A673 (cell line): Measurements from ENCODE around the gene HLA-DRB1. TPM values are rescaled to one million over a fixed set of nuclear protein-coding genes. Genes with fewer than 3 reads are reported as not detected.

ENCODE experiments used
- BruUV-seq: library from RNA; stranded (reverse); fragments of 400-500 nt; replicated peaks from 2 replicates; lab custom pipeline; 2021; lab: Mats Ljungman, UMichigan
- CTCF ChIA-PET: fragments of 300-600 bp; sonication (Branson Sonifier 250); formaldehyde crosslinking; loops from one replicate; lab custom pipeline; 2022; ENCODE audit warnings: antibody characterized with exemption; lab: Charles Lee
- POLR2A ChIA-PET: fragments of 300-600 bp; sonication (Branson Sonifier 250); formaldehyde crosslinking; loops from one replicate; lab custom pipeline; 2022; ENCODE audit warnings: antibody characterized with exemption; ENCODE audit not compliant: low non-redundant PET; lab: Charles Lee
- DNase-seq: peaks from one replicate; pipeline ENCODE4 v3.0.0-alpha.2; 2015; ENCODE audit warnings: low spot score
- H3K27ac ChIP-seq: fragments of 200-600 bp; sonication (generic); 2 replicates; pipeline ENCODE4 v1.5.1; 2016; ENCODE audit warnings: mixed run types, low read depth, mild to moderate bottlenecking, mixed read lengths, antibody characterized with exemption, low read length; ENCODE audit not compliant: poor library complexity, severe bottlenecking
- H3K27me3 ChIP-seq: fragments of 200-600 bp; sonication (generic); replicated peaks from 2 replicates; pipeline ENCODE4 v1.6.1; 2017; ENCODE audit warnings: mixed run types, low read depth, mild to moderate bottlenecking, mixed read lengths, antibody characterized with exemption, low read length; ENCODE audit not compliant: insufficient read depth, poor library complexity
- H3K36me3 ChIP-seq: fragments of 200-600 bp; sonication (generic); 2 replicates; pipeline ENCODE4 v1.6.1; 2016; ENCODE audit warnings: mixed run types, mild to moderate bottlenecking, mixed read lengths, antibody characterized with exemption, low read length; ENCODE audit not compliant: insufficient read depth, poor library complexity, severe bottlenecking
- H3K4me1 ChIP-seq: fragments of 200-600 bp; sonication (generic); 2 replicates; pipeline ENCODE4 v1.6.1; 2017; ENCODE audit warnings: mixed run types, mild to moderate bottlenecking, mixed read lengths, antibody characterized with exemption, low read length; ENCODE audit not compliant: insufficient read depth, poor library complexity, severe bottlenecking
- H3K4me3 ChIP-seq: fragments of 200-600 bp; sonication (generic); 2 replicates; pipeline ENCODE4 v1.5.1; 2016; ENCODE audit warnings: low read depth, mixed run types, mild to moderate bottlenecking, mixed read lengths, low read length; ENCODE audit not compliant: poor library complexity, severe bottlenecking
- H3K9me3 ChIP-seq: fragments of 200-600 bp; sonication (generic); 2 replicates; pipeline ENCODE4 v1.6.1; 2016; ENCODE audit warnings: mixed run types, low read depth, mild to moderate bottlenecking, mixed read lengths, antibody characterized with exemption, low read length; ENCODE audit not compliant: poor library complexity, severe bottlenecking
- EZH2 ChIP-seq: fragments of 200-600 bp; sonication (generic); IDR thresholded peaks from 2 replicates; pipeline ENCODE4 v1.6.1; 2017; ENCODE audit warnings: borderline replicate concordance, low read depth, mild to moderate bottlenecking, mixed read lengths, antibody characterized with exemption, low read length; ENCODE audit not compliant: poor library complexity, severe bottlenecking
- intact Hi-C: fragments of 100-400 bp; cut with micrococcal nuclease; formaldehyde crosslinking; loops from one replicate; pipeline ENCODE4 v1.10.0; 2022; ENCODE audit not compliant: unreplicated experiment
- total RNA-seq: library from RNA; stranded (reverse); gene quantifications from 2 replicates; pipeline ENCODE4 v1.2.3, GENCODE V29; 2021
- TF ChIP-seq, protein P1 (sequence below): fragments of 300-800, 200-600 bp; sonication (generic); conservative IDR thresholded peaks from 2 replicates; pipeline ENCODE4 v1.5.1; 2017; ENCODE audit warnings: low read depth, mild to moderate bottlenecking, antibody characterized with exemption, low read length, moderate library complexity, mixed read lengths

The HLA-DRB1 gene
- total RNA-seq, 1 experiment from 2014 or later, result not detected

DNA sequence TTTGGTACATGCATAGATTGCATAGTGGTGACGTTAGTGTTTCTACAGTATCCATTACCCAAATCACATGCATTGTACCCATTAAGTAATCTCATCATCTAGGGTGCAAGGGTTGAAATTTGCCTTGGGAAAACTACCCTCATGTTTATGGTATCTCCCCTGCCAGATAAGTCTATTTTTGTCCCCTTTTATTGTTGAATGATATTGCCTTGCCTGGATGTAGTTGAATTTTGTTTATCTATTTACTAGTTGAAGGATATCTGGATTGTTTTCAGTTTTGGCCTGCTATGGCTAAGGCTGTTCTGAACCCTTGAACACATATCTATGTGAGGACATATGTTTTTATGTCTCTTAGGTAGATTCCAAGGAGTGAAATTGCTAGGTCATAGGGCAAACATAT lies 13.4 kb downstream of the HLA-DRB1 start:
- no TSS peak for BruUV-seq
- H3K9me3 ChIP-seq, result no peaks in the 10 kb centered on the region
- no peaks in the 10 kb centered on the region for H3K36me3 ChIP-seq
- ChIA-PET POLR2A (no interaction called here), CTCF (no interaction called here)
- H3K4me1 ChIP-seq, result no peaks in the 10 kb centered on the region
- H3K27me3 ChIP-seq, result no peaks in the 10 kb centered on the region
- TF ChIP-seq EZH2, result no peak
- TF ChIP-seq, protein P1, sequence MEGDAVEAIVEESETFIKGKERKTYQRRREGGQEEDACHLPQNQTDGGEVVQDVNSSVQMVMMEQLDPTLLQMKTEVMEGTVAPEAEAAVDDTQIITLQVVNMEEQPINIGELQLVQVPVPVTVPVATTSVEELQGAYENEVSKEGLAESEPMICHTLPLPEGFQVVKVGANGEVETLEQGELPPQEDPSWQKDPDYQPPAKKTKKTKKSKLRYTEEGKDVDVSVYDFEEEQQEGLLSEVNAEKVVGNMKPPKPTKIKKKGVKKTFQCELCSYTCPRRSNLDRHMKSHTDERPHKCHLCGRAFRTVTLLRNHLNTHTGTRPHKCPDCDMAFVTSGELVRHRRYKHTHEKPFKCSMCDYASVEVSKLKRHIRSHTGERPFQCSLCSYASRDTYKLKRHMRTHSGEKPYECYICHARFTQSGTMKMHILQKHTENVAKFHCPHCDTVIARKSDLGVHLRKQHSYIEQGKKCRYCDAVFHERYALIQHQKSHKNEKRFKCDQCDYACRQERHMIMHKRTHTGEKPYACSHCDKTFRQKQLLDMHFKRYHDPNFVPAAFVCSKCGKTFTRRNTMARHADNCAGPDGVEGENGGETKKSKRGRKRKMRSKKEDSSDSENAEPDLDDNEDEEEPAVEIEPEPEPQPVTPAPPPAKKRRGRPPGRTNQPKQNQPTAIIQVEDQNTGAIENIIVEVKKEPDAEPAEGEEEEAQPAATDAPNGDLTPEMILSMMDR, result no peak
- no peak overlapping the region for H3K4me3 ChIP-seq
- no peak overlapping the region for H3K27ac ChIP-seq
- no peak for DNase-seq
- intact Hi-C loops, result no loop called here

DNA sequence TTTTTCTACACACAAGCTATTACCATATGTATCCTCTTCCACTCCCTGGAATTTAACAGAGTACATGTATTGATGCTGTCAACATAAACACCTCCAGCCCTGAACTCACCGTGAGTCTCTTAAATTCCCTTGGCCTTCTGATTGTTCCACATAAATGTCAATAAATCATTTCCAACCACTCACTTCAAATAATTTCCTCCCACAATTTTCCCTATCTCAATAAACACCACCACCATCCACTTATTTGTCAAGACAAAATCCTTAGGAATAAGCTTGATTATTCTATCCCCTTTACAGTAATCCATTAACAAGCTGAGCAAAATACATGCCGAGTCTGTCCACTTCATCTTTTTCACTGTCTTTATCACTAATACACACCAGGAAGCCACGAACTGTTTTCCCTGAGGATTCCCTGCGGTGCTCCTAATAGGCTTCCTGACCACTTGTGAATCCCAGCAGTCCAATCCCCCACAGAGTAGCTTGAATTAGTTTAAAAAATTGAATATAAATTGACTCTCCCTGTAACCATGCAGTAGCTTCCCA lies 19.2 kb downstream of the HLA-DRB1 start:
- POLR2A ChIA-PET, result no interaction called here
- H3K27ac ChIP-seq, result no peak overlapping the region

GRCh38 chr6:32568561-32568960 lies 21.1 kb downstream of the HLA-DRB1 start:
- no TSS peak for BruUV-seq
- Histone ChIP-seq H3K4me1 (no peaks in the 10 kb centered on the region), H3K27ac (no peak overlapping the region), H3K4me3 (no peak overlapping the region), H3K27me3 (no peaks in the 10 kb centered on the region), H3K36me3 (no peaks in the 10 kb centered on the region), H3K9me3 (no peaks in the 10 kb centered on the region)
- POLR2A ChIA-PET, result no interaction called here
- intact Hi-C loops, result no loop called here
- no peak for DNase-seq
- CTCF ChIA-PET, result no interaction called here
- TF ChIP-seq, protein P1, result no peak
- no peak for TF ChIP-seq EZH2

More for the DNA sequence above, 19.2 kb downstream of the HLA-DRB1 start:
- H3K36me3 ChIP-seq, result no peaks in the 10 kb centered on the region
- no peak for TF ChIP-seq EZH2
- TF ChIP-seq, protein P1, result no peak
- intact Hi-C loops, result loop anchor here (5.0 kb wide), 1 partner anchor 43 kb away; no protein-coding TSS in a partner anchor
- no peaks in the 10 kb centered on the region for H3K27me3 ChIP-seq
- no peaks in the 10 kb centered on the region for H3K9me3 ChIP-seq
- CTCF ChIA-PET, result no interaction called here
- no peak overlapping the region for H3K4me3 ChIP-seq
- no TSS peak for BruUV-seq
- DNase-seq, result no peak
- no peaks in the 10 kb centered on the region for H3K4me1 ChIP-seq
